Putamen (tissue), 1 donor: Measurements from ENCODE around the gene CXCR5.

Source experiments
- DNase-seq: peaks from one replicate; pipeline ENCODE4 v3.0.0-alpha.2; 2016; ENCODE audit warnings: low spot score

CXCR5 gene

DNA sequence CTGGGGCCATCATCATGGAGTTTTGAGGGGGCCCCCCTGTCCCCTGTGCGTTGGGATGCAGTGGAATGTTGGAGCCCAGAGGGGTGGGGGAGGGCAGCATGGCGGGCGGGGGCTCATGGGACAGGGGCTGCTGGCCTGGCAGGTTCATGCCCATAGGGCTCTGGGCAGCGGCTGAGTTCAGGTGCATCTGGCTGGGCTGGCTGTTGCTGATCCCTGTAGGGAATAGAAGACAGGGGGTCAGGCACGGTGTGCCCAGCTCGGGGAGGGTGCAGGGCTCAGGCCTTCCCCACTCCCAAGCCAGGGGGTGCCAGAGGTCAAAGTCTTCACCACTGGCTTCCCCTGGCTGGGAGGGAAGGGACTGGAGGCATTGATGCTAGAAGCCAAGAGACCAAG lies 15.6 kb downstream of the CXCR5 start:
- DNase-seq, result no peak

DNA sequence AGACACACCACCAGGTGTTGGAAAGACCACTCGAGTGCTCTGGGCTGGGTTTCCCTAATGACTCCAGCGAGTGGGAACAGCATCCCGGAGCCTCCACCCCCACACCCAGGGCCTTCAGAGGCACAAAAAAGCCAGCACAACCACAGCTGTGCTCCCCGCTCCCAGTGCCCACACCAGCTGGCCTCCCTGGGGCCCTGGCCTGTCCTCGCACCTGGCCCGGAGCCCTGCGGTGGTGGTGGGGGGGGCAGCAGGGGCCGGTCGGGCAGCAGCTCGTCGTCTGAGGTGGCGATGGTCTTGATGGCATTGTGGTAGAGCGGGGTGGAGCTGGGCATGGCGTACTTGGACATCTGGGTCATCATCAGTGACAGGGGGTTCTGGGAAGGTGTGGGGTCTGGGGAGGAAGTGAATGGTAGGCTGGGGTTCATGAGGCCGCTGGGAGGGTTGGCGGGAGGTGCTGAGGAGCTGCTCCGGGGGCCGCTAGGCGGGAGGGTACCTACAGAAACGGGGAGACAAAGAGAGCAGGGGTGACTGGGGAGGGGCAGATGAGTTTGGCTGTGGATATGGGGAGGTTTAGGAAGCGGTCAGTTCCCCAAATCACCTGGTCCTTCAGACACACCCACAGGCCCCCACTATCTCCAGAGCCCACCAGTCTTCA lies 16.1 kb downstream of the CXCR5 start:
- no peak for DNase-seq

DNA sequence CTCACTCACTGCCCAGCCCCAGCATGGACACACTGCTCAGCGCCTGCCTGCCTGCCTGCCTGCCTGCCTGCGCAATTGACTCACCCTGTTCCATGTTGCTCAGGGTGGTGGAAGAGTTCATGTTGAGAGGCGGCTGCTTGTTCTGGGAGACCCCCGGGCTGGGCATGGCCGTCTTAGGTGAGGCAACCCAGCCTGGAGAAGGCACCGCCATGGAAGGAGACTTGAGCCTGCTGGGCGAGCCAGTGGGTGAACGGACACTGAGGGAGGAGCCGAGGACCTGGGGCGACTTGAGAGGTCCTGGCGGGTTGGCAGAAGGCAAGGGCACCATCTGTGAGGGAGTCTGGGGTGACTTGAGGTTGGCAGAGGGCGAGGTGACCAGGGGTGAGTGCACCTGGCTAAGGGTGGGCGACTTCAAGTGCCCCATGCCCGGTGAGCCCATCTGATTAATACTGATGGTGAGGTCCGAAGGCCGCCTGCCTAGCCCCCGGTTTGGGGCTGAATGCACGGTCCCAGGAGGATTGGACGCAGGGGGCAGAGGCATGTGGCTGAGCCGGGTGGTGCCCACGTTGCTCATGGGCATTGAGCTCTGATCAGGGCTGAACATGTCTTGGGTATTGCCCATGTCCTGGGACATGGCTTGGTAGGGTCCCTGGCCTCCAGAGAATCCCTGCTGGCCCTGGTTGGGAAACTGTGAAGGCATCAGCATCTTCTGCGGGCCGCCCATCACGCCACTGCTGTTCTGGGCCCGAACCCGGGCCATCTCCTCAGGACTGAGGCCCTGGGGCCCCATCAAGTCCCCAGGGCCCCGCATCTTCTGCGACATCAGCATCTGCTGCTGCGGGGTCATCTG lies 17.1 kb downstream of the CXCR5 start:
- no peak for DNase-seq

DNA sequence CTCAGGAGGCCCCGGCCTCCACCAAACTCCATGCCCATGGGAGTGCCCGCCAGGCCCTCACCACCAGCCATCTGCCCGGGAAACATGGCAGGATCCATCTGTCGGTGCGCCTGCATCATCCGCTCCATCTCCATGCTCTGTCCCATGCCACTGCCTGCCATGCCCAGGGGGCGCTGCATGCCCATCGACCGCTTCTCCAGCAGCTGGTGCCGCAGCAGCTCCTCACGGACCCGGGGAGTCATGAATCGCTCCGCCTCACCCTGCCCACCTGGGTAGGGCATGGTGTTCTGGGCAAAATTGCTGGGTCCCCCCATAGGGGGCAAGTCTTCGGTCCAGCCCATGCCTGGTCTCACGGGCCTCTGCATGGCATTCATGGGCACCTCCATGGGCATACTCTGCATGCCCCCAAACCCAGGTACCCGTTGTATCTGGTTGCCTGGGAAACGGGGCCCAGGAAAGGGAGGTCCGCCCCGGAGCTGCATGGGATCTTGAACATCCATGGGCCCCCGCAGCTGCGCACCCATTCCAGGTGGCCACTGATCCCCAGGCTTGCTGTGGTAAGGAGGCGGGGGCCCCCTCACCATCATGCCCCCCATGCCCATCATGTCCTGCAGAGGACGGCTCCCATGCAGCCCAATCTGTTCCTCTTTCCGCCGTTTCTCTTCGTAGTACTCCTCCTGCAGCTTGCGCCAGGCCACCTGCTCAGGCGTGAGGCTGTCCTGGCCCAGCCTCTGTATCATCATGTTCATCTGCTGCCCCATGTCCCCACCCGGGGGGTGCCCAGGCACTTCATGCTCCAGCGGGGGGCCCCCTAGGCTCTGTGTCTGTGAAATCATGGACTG lies 18.0 kb downstream of the CXCR5 start:
- DNase-seq, result no peak

DNA sequence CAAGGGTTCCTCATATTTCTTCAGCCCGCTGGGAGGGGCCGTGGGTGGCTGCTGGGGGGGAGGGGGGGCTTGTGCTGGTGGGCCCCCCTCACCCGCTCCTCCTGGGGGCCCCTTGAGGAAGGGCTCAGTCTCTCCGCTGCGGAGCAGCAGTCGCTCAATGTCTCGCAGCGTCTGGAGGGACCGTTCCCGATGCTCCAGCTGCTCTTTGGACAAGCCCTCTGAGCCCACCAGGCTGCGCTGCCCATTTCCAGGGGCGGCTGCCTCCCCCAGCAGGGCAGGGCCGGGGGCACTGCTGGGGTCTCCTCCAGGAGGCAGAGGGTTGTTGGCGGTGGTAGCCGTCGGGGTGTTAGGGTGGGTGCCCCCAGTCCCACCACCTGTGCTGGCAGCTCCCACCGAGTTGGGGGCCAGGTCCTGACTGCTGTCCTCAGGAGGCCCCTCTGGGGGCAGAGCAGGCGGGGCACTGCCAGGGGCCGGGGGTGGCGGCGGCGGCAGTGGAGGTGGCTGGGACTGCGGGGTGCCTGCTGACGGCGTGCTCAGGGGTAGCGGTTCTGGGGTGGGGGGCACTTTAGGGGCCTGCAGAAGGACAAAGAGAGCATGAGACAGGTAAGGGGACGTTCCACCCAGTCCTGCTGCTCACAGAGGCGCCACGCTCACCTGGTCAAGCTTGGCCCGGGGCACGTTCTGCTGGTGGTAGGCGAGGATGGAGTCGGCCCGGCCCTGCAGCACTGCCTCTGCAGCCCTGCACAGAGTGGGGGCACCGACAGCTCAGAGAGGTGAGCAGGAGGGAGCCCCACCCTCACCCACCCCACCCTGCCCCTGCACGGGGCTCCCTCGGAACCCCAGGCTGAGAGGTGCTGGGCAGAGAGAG lies 18.9 kb downstream of the CXCR5 start:
- no peak for DNase-seq

DNA sequence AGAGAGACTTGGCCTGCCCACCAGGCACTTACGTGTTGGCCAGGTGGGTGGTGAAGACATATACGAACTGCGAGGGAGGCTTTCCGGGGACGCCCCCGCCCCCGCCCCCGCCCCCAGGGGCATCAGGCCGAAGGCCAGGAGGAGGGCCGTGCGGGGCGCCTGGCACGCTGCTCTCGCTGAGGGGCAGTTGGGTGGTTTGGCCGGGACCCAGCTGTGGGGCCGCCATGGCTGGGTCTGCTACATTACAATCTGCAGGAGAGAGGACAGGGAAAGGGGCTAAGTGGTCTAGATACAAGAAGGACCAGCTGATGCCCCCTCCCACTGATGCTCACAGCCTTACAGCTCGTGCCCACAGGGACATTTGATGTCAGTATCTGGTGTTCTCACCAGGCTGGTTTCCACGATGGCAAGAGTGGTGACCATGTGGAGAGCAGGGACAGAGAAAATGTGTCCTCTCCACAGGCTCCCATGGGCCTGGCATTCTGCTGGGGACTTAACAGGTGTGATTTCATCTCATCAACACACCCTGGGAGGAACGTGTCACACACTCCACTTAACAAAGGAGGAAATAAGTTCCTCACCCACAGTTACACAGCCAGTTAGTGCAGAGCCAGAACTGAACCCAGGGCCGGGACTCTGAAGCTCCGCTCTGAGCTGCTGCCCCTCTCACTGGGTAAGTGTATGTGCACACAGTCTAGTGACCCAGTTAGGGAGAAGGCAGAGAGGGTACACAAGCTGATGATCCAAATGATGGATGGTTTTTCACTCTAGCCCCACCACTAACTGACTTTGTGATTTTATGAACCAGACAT lies 19.7 kb downstream of the CXCR5 start:
- no peak for DNase-seq

DNA sequence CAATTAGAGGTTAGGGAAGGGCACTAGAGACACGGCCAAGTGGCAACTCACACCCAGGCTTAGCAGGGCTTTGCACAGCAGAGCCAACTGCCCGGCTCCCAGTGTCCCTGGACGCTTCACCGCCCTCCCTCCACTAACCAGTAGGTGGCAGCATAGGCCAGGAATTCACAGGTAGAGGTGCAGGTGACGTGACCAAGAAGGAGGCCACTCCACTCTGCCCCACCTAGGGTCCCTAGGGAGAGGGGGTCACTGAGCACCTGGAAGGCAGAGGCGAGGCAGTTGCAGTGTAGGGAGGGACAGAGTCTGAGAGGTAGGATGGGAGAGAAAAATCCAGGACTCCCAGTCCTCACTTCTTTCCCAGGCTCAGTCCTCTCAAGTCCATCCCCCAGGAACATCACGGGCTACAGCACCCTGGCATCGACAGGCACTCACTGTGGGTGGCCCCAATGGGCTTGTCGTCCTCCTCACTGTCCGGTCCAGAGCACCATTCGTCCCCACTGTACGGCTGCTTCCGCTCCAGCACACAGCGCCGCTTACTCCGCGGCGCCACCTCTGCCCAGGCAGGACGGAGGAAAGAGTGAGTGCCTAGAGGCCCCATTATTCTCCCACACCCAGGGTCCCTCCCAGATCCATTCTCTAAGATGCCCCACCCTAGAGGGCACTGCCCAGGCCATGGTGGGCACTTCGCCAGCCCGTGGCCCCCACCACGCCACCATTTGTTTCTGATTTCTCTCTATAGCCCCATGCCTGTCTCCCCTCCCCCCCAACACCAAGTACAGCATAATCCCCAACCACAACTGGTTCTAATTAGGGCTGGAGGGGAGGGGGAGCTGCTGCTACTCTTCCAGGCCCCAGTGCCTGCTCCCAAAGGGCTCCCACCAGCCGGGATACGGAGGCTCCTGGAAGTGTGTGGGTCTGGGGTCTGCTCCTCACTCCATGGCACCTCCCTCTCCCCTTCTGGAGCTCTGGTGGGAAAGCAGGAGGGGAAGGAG lies 23.7 kb downstream of the CXCR5 start:
- DNase-seq, result peak; percentile 82

DNA sequence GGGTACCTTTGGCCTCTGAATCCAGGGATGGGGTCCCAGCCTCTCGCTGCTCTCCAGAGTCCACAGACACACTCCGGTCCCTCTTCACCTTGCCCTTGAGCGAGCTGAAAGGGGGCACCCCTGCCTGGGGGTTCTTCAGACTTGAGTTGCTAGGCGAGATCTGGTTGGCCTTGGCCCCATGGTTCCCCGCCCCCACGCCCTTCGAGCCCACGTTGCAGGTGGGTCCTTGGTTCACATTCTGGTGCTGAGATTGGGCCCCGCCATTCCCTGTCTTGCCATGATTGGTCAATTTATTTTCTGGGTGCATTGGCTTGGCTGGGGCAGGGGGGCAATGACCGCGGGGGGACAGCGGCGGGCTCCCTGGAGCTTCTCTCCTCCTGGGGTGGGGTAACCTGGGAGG lies 24.6 kb downstream of the CXCR5 start:
- no peak for DNase-seq

DNA sequence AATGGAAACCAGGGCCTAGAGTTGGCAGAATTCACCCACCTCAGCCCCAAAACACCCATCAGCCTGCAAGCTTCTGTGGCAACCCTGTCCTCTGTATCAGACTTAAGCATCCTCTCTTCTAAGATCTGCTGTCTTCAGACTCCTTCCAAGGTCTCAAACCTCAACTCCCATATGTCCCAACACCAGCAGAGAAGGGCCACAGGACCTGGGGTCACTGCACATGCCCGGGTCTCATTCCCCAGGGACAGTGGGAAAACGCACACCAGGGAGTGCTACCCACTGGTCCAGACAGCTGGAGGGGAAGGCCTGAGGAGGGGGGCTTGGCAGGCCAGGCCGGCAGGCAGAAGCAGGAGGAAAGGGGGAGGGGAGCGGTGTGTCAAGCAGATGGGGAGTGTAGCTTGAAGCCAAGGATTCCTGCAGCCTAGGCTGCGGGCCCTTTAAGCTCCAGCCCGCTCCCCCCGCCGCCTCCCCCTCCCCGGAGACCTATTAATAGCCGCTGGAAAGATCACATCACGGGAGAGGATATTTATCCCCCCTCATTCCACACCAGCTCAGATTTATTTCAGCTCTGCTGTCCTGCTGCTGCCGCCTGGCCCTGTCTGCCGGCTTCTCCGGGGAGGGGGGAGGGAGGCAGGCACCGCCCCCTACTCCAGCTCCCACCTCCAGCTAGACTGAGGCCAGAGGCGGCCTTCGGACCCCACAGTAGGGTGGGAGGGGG lies 25.4 kb downstream of the CXCR5 start:
- DNase-seq, result peak; percentile 75

DNA sequence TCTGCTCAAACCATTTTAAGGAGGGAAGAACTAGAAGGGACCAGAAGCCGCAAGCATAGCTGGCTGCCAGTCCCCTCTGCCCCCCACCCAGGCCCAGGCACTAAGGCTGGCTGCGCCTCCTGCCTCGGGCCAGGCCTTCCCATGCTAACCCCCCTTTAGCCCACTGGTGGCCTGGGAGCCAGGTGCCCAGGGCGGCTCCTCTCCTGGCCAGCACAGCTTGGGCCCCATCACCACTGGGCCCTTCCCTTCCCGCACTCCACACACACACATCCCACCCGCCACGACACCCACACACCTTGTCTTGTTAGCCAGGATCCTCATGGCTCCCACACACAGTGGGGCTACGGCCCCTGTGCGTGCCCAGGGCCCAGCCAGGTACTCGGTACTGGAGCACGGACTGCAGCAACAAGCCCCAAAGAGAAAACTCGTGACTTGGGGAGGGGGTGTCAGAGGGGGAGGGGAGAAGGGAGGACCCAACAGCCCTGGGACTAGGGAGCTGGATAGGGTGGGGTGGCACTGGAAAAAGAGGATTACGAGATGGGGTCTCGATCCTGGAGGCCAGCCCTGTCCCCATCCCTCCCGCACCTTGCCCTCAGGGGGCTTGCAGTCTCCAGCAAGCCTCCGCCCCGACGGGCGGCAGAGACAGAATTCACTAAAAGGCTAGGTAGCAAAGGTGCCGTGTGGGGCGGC lies 26.1 kb downstream of the CXCR5 start:
- DNase-seq, result no peak

DNA sequence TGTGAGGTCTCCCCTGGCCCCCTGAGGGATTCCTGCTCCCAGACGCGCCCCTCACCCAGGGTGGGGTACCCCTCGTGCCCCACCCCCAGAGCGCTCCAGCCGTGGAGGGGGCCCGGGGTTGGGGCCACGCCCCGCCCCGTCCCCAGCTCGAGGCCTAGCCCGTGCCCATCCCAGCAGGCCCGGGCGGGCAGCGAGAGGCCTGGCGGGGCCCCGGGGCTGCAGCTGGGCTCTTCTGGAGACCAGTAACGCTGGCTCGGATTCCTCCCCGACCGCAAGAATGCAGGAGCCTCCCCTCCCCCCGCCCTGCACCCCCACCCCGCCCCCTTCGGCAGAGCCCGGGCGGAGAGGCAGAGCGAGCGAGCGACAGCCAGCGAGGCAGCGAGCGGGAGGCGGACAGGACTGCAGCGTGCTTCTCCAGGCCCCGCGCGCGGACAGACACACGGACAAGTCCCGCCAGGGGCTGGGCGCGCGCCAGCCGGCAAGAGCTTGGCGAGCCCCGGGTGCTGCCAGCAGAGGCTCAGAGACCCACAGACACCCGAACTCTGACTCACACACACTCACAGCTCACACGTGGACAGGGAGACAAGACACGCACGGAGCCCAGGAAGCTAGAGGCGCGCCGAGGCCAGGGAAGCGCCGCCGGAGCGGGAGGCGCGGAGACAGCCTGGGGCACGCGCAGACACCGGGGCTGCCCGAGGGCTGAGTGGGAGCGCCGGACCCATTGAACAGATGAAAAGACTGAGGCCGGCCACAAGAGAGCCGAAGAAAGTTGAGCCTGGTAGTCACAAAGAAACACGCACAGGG lies 26.8 kb downstream of the CXCR5 start:
- DNase-seq, result no peak

DNA sequence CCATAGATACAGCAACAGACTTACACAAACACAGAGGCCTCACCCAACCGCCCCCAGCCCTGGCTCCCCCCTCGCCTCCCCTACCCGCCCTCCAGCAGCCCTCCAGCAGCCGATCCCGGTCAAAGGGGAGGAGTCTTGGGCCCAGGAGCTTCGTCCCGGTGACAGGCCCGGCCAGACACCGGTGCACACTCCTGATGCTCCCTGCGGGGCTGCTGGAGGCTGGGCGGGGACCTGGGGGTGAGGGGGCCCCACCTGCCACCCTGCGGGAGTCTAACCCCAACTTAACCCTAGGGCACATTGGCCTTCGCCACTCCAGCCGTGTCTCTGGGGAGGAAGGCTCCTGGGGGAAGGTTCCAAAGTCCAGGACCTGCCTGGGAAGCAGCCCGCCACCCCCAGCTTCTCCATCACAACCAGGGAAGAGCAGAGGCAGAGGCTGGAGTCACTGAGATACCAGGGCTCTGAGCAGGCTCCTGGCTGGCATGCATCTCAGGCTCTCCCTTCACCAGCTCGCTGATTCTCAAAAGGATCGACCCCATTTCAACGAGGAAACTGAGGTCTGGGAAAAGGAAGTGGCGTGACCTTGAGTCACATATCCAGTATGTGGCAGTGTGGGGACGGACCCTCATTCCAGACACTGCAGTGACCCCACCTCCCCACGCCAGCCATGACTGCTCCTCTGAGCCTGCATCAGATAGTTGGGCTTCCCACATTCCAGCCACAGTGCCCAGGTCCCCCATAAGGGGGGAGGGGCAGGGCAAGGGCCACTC lies 27.6 kb downstream of the CXCR5 start:
- no peak for DNase-seq

DNA sequence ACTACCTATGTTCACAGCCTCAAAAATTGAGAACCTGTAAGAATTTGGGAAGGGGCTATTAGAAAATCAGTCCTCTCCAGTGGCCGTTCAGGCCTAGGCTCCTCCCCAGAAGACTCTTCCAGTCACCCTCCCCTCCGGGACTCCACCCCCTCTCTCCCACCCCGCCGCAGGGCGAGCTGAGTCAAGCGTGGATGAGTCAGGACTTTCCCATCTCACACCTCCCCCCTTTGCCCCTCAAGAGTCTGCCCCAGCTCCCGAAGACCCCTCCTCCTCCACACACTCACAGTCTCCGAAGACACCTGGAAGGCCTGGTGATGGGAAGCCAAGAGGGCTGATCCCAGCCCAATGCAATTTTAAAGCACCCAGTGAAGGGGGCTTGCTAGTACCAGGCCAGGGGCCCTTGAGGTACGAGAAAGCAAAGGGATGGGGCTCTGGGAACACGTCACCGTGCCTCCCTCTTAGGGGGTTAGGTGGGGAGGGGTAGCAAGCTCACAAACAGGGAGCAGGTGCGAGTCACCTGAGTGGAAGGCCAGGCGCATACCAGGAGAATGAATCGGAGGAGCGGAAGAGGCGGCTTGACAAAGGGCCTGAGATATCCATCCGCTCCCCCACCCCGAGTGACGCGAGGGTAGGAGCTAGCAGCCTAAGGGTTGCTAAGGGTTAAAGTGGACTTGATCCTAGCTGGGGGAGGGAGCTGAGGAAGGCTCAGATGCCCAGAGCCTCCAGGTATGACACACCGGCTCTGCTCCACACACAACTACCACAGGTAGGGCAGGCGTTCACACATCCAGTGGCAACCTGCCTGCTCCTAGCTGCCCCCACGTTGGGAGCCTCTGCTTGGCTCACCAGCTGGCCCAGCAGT lies 28.4 kb downstream of the CXCR5 start:
- DNase-seq, result no peak

DNA sequence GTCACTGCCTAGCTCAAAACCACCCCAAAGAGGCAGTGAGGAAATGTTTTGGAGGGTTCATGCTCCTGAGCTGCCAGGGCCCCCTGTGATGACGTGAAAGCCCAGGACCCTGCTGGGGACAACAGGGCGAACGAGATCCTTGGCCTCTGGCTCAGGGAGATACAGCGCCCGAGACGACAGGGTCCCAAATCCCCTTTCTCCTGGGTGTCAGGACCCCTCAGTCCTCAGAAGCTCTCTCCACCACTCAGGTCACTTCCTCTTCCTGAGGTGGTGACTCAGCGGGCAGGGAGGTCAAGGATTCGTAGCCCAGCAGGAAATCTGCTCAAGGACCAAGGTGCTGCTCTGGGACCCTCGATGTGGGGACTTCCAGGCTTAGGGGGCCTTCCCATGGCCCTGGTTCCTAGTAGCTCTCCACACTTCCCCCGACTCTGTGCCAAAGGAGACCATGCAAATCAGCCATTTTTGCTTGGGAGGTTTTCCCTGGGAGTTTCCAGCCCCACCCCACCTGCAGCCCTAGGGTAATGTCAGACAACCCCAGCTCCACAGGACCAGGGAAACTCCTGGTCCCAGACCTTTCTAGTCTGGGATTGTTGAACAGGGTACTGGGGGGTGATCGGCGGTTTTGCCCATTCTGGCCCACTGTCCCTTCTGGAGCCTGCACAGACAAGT lies 29.2 kb downstream of the CXCR5 start:
- no peak for DNase-seq
